ENCODE data around the gene TBC1D23.
"Not testable (repeated sequence)": the region's sequence is repeated elsewhere in the genome, so short reads cannot be mapped to it uniquely, and the experiment has no call there.

Gene TBC1D23

DNA sequence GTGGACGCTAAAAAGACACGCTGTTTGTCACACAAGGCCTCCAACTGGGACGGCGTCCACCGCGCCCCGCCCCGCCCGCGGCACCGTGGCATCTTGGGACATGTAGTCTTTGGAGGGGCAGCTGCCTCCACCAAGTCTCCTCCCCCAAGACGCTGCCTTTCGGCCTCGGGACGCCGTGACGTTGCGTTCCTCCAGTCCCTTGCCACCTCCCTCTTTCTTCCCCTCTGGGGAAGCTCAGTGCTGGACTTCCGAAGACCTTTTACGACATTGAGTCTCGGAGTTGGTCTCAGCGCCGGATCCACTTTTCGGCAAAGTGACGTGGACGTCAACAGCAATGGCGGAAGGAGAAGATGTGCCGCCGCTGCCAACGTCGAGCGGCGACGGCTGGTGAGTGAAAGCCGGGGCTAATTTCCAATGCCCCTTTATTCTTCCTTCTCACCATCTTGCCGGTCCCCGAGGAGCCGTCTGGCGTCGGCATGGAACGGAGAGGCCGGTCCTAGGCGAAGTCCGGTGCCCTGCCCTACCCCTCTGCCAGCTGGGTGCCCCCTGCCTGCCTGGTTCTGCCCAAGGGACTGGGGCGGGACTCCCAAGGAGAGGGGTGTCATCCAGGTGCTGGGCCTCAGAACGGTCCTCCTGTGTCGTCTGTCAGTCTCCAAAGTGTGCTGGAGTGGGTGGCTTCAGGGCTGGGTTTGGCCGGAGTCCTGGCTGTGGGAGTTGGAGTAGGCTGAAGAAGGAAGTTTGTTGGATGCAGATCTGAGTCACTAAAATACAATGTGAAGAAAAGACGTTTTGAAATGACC is at the start of gene TBC1D23:
TSS of gene TBC1D23 (plus strand) at position 308 of the 800 bp plus-strand sequence. CDS start at position 335, 27 bp downstream.
- peak; percentile 100 for DNase-seq (ENCODE audit: low read depth)

DNA sequence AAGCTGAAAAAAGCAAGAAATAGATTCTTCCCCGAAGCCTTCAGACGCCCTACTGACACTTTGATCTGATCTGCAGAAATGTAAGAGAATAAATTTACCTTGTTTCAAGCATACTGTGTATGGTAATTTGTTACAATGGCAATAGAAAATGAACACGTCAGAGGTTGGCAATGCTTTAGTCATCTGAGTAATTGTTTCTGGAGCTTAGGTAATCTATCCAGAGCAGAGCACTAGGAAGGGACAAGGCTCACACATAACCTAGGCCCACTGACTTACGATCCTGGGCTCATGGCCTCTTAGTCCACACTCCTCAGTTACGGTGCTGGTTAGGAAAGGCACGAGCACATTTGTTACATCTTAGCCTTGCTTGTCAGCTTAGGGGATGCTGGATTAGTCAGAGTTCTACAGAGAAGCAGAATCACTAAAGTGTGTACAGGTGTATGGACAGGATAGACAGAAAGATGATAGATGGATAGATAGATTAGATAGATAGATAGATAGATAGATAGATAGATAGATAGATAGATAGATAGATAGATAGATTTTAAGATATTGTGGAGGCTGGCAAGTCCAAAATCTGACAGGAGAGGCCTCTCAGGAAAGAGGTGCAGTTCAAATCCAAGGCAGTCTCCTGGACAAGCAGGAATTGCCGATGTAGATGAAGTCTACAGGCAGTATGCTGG is 46.8 kb upstream of the TBC1D23 start:
- DNase-seq (ENCODE audit: low read depth) = peak; percentile 30

DNA sequence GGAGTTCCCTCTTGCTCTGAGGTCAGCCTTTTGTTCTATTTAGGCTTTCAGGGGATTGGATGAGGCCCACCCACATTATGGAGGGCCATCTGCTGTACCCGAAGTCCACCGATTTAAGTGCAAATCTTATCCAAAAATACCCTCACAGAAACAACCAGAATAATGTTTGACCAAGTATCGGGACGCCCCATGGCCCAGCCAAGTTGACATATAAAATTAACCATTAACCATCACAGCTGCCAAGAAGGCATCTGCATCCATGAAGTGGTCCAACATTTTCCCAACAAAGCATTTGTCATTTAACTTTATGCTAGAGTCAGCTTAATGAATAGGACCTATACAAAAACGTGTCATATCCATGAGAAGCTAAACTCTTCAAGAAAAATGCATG is 46.2 kb upstream of the TBC1D23 start:
- no peak for DNase-seq (ENCODE audit: low read depth)

DNA sequence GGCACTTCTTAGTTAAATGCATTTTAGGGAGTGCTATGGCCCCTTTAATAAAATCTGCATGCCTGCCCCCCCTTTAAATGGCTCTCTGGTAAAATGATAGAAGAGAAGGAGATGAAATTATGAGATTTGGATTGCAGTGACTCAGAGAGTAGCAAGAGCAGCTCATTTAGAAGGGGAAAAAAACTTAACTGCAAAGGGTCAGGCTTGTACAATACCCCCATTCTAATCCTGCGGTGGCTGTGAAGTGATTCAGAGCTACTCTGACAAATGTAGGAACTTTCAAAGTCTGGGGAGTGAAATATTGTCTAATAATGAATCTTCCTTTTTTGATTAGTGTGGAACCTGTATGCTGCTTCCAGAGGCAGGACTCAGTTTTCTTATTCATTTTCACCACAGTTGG is 44.1 kb upstream of the TBC1D23 start:
- DNase-seq (ENCODE audit: low read depth) = peak; percentile 47

DNA sequence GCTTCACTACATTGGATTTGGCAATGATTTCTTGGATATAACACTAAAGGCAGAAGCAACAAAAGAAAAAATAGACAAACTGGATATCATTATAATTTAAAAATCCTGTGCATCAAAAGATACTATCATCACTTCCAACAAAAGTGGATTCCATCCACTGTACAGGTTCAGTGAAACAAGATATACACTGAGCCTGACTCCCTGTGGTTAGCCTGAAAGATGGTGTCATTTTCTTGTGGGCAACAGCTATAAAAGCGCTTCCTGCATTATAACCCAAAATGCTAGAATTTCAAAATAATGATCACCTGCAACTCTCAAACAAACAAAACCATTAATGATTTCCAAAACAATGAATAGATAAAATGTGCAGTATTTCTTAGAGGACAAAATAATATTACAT is 39.6 kb upstream of the TBC1D23 start:
- DNase-seq (ENCODE audit: low read depth) = no peak

DNA sequence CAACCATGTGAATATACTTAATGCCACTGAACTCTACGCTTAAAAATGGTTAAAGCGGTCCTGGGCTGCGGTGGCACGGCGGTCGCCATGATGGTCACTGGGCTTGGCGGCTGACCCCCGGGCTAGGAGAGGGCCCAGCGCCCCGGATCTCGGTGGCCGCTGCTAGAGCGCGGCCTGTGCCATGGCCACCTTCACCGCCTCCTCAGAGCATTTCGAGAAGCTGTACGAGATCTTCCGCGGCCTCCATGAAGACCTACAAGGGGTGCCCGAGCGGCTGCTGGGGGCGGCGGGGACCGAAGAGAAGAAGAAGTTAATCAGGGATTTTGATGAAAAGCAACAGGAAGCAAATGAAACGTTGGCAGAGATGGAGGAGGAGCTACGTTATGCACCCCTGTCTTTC is 35.6 kb upstream of the TBC1D23 start:
- DNase-seq (ENCODE audit: low read depth) = no peak

DNA sequence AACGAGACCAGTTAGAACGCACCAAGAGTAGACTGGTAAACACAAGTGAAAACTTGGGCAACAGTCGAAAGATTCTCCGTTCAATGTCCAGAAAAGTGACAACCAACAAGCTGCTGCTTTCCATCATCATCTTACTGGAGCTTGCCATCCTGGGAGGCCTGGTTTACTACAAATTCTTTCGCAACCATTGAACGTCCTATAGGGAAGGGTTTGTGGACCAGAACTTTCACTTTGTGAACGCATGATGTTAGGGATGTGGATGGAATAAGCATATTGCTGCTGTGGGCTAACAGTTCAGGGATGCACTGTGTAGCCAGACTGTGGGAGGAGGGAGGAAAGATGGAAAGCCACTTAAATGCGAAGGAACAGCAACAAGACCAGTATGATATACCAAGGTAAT is 34.9 kb upstream of the TBC1D23 start:
- no peak for DNase-seq (ENCODE audit: low read depth)

DNA sequence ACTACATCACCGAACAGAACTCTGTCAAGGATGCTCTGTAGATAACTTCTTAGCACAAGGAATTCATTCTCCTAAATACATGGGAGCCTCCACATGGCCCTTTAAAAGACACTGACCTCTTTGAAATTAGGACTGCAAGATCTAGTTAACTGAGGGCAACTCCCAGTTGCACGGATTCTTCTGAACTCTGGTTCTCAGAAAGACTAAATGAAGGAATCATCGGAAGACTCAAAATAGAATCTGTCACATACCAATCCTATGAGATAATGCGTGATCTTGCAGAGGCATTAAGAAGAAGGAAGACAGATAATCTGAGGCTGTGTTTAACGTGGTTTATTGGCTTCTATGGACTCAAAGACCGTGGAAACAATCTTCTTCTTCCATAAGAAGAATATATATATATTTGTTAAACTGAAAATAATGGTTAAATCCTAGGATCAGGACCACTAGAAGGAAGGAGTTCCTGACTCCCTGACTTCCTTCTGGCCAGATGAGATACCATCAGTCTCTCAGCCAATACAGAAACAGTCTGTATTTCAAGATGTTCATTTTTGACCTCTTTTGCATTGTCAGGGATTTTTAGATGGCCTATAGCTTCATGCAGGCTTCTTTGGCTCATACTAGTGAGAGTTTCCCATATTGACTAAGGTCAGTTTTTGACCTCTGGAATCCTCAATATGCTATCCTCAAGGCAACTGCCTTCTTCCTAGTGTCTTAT is 33.9 kb upstream of the TBC1D23 start:
- peak; percentile 76 for DNase-seq (ENCODE audit: low read depth)

DNA sequence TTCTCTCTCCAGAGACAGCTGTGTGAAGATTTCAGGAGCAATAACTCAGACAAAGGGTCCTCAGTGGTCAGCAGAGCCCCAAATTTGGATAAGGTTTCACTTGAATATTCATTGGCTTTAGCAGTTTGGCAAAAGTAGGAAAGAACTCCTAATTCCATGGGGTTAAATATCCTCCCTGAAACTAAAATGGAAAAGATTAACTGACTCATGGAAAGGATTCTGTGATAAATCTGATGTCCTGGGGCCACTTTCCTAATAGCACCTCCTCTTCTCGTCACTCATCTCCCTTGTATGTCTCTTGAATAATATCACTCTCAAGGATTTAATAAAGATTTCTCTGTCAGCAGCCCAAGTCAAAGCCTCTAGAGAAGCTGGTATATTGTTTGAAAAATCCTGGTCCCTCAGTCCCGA is 33.3 kb upstream of the TBC1D23 start:
- no peak for DNase-seq (ENCODE audit: low read depth)

DNA sequence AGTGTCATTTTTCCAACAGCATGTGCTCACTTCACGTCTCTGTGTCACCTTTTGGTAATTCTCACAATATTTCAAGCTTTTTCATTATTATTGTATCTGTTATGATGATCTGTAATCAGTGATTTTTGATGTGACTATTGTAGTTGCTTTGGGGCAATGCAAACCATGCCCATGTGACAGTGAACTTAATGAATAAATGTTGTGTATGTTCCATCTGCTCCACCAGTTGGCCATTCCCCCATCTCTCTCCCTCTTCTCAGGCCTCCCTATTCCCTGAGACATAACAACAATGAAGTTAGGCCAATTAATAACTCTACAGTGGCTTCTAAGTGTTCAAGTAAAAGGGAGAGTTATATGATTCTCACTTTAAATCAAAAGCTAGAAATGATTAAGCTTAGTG is 32.5 kb upstream of the TBC1D23 start:
- no peak for DNase-seq (ENCODE audit: low read depth)

DNA sequence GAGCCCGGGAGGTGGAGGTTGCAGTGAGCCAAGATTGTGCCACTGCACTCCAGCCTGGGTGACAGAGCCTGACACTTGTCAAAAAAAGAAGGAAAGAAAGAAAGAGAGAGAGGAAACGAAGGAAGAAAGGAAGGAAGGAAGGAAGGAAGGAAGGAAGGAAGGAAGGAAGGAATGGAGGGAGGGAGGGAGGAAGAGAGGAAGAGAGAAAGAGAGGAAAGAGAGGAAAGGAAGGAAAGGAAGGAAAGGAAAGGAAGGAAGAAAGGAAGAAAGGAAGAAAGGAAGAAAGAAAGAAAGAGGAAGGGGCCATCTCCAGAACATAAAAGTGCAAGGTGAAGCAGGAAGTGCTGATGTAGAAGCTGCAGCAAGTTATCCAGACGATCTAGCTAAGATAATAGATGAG is 31.6 kb upstream of the TBC1D23 start:
- not testable (repeated sequence) for DNase-seq (ENCODE audit: low read depth)

DNA sequence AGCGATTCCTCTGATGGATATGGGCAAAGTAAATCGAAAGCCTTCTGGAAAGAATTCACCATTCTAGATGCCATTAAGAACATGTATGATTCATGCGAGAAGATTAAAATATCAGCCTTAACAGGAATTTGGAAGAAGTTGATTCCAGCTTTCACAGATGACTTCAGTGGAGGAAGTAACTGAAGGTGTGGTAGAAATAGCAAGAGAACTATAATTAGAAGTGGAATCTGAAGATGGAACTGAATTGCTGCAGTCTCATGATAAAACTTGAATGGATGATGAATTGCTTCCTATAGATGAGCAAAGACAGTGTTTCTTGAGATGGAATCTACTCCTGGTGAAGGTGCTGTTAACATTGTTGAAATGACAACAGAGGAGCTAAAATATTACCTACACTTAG is 30.1 kb upstream of the TBC1D23 start:
- no peak for DNase-seq (ENCODE audit: low read depth)

DNA sequence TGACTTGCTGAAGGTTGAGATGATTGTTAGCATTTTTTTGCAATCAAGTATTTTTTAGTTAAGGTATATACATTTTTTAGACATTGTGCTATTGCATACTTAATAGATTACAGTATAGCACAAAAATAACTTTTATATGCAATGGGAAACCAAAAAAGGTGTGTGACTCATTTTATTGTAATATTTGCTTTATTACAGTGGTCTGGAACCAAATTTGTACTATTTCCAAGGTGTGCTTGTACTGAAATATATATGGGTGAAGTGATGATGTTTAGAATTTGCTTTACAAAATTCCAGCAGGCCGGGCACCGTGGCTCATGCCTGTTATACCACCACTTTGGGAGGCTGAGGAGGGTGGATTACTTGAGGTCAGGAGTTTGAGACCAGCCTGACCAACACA is 29.1 kb upstream of the TBC1D23 start:
- no peak for DNase-seq (ENCODE audit: low read depth)

DNA sequence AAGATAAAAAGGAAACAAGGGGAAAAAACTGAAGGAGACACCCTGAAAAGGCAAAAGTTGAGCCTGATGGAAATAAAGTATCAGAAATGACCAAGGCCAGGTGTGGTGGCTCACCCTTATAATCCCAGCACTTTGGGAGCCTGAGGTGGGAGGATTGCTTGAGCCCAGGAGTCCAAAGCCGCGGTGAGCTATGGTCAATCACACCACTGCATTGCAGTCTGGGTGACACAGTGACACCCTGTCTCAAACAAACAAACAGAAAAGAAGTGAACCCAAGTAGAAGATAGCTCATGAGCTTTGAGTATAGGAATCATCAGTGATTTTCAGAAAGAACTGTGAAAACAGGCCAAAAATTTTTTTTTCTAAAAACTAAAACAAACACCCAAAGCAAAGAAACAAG is 26.4 kb upstream of the TBC1D23 start:
- no peak for DNase-seq (ENCODE audit: low read depth)

DNA sequence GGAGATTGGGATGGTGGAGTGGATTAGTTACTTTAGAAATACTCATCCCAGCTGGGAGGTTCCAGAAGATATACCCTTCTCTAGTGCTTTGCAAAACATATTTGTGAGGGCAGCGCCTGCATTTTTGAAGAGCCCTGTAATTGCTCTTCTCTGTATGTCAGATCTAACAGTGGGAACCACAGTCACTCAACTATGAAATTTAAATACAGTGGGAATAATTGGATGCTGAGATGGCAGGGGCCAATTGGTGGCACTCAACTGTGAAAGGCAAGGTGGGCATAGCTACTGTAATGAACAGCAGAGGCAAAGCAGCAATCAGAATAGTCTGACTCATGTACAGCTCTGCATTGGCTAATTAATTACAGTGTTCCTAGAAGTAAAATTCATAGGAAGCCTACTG is 22.2 kb upstream of the TBC1D23 start:
- DNase-seq (ENCODE audit: low read depth) = no peak

DNA sequence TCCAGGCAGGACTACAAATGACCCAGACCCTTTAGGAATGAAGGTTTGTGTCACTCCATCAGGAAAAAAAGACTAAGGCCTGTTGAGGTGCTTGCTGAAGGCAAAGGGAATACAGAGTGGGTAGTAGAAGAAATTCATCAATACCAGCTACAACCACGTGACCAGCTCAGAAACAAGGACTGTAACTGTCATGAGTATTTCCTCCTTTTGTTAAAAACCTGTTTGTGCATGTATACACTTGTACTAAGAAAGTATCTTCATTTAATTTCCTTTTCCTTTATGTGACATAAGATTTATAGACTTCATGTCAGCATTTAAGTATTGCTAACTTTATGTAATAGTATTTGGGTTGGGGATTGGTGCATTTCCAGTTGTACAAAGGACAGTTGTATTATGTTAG is 18.3 kb upstream of the TBC1D23 start:
- not testable (repeated sequence) for DNase-seq (ENCODE audit: low read depth)

DNA sequence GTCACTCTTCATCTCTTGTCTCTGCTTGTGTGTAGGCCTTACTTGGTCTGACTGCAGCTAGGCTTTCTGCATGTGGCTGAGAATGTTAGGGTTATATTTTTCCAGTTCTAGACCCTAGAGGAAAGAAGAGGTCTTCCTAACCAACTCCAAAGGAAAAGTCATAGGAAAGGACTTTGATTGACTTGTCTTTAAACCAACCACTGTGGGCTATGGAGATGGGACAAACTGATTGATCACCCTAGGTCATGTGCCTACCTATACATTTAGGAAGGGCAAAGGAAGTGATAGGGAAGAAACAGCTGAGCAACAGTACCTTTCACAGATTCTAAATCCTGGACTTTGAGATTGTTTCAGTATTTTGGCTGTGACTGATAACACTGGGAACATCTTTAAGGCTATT is 16.5 kb upstream of the TBC1D23 start:
- DNase-seq (ENCODE audit: low read depth) = no peak

DNA sequence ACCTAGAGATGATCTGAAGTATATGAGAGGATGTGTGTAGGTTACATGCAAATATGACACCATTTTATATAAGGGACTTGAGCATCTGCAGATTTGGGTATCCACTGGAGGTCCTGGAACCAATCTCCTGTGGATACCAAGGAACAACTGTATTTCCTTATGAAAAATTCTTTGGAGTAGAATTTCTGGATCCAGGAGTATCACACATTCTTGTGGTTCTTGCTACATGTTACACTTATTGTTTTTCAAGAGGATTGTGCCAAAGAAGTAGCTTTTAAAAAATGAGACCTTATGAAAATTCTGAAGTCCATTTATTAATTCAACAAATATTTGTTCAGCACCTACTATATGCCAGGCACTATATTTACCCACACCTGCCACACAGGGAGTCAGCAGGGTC is 15.7 kb upstream of the TBC1D23 start:
- DNase-seq (ENCODE audit: low read depth) = no peak

DNA sequence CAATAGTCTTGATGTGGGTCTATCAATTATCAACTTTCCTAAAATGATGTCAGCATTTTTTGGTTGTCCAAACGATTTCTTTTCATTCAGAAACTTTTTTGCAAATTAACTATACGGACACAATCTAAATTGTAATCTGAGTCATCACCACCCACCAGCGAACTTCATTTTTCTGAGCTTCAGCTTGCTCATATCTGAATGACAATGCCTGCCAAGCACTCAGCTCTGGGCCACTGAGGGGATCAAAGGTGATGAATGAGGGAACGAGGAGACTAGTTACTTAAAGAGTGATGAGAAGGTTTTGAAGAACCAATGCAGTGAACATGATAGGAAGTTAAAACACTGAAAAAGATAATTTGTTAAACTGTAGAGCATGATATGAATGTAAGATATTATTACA is 14.9 kb upstream of the TBC1D23 start:
- peak; percentile 25 for DNase-seq (ENCODE audit: low read depth)

DNA sequence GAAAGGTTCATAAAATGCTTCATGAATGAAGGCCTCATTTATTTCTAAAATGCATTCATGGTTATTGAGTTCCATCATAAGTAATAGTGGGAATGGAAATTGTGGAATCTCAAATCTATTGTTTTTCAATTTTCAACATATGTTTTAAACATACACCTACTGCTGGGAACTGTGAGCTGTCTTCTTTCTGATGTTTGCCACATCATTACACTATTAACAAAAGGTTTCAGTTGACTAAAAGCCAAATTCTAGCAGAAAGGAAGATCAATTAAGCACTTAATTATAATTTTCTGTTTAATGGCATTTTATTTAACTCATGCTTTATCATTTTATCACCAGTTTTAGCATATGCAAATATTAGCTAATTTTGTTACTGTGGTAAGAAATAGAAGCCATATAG is 13.8 kb upstream of the TBC1D23 start:
- DNase-seq (ENCODE audit: low read depth) = no peak

DNA sequence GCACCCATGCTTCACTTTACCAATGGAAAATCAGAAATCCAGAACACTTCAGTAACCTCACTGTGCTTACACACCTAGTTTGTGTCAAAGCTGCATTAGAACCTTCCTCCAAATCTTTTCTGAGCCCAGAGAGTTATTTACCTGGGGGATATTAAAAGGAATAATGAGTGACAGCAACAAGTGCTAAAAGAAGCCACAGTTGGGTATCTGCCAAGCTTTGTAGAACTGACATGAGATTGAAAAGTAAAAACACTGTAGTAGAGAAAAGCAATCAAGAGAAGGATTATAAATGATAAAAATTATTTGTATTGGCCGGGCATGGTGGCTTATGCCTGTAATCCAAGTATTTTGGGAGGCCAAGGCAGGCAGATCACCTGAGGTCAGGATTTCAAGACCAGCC is 8.8 kb upstream of the TBC1D23 start:
- no peak for DNase-seq (ENCODE audit: low read depth)

DNA sequence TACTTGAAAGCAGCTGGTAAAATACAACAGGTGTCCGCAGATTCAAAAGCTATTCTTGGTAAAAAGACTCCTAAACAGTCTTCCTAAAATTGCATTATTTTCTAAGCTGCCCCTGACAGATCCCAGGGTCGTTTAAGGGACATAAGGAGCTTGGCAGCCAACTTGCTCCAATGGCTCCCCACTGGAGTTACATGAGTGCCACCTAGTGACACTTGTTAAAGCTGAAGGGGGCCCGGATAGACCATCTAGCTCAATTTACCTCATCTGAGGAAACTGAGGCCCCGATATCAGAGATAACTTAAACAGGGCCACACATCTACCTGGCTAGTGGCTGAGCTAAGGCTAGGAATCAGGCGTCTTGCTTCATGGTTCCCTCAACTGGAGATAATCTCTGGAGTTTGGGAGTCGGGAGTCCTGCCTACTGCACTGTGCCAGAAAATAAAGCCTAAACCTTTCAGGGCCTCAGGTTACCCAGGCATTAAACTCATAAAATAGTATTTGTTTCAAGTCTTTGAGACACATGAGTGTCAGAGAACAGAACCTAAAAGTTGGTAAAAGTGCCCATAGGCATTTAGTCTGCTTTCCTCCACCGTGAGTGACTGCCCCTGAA is 6.5 kb upstream of the TBC1D23 start:
- peak; percentile 61 for DNase-seq (ENCODE audit: low read depth)

DNA sequence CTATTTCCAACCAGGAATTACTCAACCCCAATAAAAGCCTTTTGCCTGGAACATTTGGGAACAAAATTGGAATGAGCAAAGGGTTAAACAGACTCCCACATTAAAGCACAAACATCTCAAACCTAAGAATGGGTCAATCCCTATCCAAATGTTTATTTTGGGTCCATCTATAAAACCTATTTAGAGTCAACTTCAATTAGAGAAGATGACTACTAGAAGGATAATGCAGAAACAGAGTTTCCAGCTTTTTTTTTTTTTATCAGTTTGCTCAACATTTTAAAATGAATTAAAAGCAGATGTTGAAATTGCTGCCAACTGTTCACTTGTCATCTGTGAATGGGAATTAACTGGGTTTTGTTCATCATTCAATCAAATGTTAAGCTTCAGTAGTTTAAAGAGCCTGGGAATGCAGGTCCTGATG is 4.1 kb upstream of the TBC1D23 start:
- DNase-seq (ENCODE audit: low read depth) = no peak
